HL-60 (cell line): Measurements from ENCODE around the gene LGR4.

ENCODE experiments used
- GABPA ChIP-seq: IDR thresholded peaks from 2 replicates; pipeline ENCODE4 v1.6.1; 2012; ENCODE audit warnings: low read depth
- POLR2AphosphoS5 ChIP-seq: IDR thresholded peaks from 2 replicates; pipeline ENCODE4 v1.6.1; 2012; ENCODE audit warnings: low read depth
- SPI1 ChIP-seq: IDR thresholded peaks from 2 replicates; pipeline ENCODE4 v1.6.1; 2012; ENCODE audit warnings: low read depth, mild to moderate bottlenecking, borderline replicate concordance
- TF ChIP-seq, protein P1 (sequence below): IDR thresholded peaks from one replicate; pipeline ENCODE4 v1.5.1; 2011; ENCODE audit warnings: low read length, control low read depth, inconsistent platforms; ENCODE audit not compliant: insufficient read depth
- TF ChIP-seq, protein P2 (sequence below): IDR thresholded peaks from 2 replicates; pipeline ENCODE4 v1.6.1; 2012; ENCODE audit warnings: low read depth; ENCODE audit not compliant: insufficient replicate concordance

DNA sequence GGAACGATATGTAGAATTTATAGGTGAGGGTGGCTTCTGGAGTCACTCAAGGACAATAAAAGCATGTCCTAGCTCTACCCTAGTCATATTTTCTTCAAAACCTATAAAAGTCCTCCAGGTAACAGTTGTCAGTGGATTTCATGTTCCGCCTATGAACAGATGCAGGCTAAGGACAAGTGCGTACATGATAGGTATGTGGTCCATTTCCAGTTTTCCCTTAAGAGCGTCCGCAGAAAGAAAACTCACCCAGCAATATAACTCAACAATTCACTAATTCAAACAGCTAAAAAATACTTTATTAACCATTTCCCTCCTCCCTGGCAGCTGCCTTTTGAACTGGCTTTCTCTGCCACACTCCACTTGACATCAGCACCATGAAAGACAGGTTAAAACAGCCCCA is 59.4 kb downstream of the LGR4 start:
- TF ChIP-seq, protein P1, sequence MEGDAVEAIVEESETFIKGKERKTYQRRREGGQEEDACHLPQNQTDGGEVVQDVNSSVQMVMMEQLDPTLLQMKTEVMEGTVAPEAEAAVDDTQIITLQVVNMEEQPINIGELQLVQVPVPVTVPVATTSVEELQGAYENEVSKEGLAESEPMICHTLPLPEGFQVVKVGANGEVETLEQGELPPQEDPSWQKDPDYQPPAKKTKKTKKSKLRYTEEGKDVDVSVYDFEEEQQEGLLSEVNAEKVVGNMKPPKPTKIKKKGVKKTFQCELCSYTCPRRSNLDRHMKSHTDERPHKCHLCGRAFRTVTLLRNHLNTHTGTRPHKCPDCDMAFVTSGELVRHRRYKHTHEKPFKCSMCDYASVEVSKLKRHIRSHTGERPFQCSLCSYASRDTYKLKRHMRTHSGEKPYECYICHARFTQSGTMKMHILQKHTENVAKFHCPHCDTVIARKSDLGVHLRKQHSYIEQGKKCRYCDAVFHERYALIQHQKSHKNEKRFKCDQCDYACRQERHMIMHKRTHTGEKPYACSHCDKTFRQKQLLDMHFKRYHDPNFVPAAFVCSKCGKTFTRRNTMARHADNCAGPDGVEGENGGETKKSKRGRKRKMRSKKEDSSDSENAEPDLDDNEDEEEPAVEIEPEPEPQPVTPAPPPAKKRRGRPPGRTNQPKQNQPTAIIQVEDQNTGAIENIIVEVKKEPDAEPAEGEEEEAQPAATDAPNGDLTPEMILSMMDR = no peak
- TF ChIP-seq SPI1 (no peak), POLR2AphosphoS5 (no peak), GABPA (no peak)
- TF ChIP-seq, protein P2, sequence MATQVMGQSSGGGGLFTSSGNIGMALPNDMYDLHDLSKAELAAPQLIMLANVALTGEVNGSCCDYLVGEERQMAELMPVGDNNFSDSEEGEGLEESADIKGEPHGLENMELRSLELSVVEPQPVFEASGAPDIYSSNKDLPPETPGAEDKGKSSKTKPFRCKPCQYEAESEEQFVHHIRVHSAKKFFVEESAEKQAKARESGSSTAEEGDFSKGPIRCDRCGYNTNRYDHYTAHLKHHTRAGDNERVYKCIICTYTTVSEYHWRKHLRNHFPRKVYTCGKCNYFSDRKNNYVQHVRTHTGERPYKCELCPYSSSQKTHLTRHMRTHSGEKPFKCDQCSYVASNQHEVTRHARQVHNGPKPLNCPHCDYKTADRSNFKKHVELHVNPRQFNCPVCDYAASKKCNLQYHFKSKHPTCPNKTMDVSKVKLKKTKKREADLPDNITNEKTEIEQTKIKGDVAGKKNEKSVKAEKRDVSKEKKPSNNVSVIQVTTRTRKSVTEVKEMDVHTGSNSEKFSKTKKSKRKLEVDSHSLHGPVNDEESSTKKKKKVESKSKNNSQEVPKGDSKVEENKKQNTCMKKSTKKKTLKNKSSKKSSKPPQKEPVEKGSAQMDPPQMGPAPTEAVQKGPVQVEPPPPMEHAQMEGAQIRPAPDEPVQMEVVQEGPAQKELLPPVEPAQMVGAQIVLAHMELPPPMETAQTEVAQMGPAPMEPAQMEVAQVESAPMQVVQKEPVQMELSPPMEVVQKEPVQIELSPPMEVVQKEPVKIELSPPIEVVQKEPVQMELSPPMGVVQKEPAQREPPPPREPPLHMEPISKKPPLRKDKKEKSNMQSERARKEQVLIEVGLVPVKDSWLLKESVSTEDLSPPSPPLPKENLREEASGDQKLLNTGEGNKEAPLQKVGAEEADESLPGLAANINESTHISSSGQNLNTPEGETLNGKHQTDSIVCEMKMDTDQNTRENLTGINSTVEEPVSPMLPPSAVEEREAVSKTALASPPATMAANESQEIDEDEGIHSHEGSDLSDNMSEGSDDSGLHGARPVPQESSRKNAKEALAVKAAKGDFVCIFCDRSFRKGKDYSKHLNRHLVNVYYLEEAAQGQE = no peak
